GM12892 (cell line): ENCODE measurements around the gene GADD45G.

Experiments
- POLR2A ChIP-seq: IDR thresholded peaks from 2 replicates; pipeline ENCODE4 v1.6.1; 2011; ENCODE audit warnings: low read depth, low read length, control low read depth
- TAF1 ChIP-seq: IDR thresholded peaks from 2 replicates; pipeline ENCODE4 v1.6.1; 2011; ENCODE audit warnings: low read depth, mild to moderate bottlenecking, control low read depth, low read length, borderline replicate concordance

DNA sequence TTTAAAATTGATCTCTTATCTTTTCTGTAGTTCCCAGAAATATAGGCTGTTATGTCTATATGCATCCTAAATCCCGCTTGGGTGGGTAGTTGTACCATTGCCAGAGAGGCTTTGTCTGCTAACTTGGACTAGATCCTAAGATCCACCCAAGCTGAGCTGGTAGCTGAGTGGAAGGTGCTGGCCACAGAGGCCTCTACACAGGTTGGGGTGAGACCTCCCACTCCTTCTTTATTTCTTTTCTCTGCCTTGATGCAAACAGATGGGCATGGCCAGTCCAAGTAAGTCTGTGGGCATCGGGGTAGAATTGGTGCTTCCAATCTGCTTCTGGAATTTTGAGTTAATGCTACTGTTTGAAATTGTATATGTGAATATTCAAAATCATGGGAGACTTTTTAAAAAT is 14.4 kb upstream of the GADD45G start:
- TF ChIP-seq TAF1 (no peak), POLR2A (no peak)
